ENCODE results near the gene LURAP1L. TPM values are rescaled to one million over a fixed set of nuclear protein-coding genes. Genes with fewer than 3 reads are reported as not detected.

Gene LURAP1L
- total and polyA plus RNA-seq, 3 donors from 2014 or later, result 0.31 to 3.0 (median 0.74) TPM

- H3K4me3 ChIP-seq, result no peak overlapping the region
- H3K27me3 ChIP-seq, result no peaks in the 10 kb centered on the region
- no peak for DNase-seq
- no peak overlapping the region for H3K27ac ChIP-seq
- no peaks in the 10 kb centered on the region for H3K4me1 ChIP-seq
- TF ChIP-seq CTCF (IDR thresholded peaks at IDR 0.05) (no peak), POLR2A (IDR thresholded peaks at IDR 0.05) (no peak)
- no peaks in the 10 kb centered on the region for H3K9me3 ChIP-seq
- H3K36me3 ChIP-seq (ENCODE audit: low read depth, missing control alignments), result no peaks in the 10 kb centered on the region
- intact Hi-C loops (cut with DNase I; ENCODE audit: low total_unique reads), result no loop called here
- WGBS, 2 donors, result 93% methylated on average over 1 of the region's 1 CpG
These were observed 27.3 kb downstream of the LURAP1L start for GRCh38 chr9:12802093-12802492.

GRCh38 chr9:12808569-12808968, 33.7 kb downstream of the LURAP1L start:
- Histone ChIP-seq H3K9me3 (no peaks in the 10 kb centered on the region), H3K27ac (no peak overlapping the region), H3K36me3 (ENCODE audit: low read depth, missing control alignments) (no peaks in the 10 kb centered on the region), H3K27me3 (no peaks in the 10 kb centered on the region), H3K4me3 (no peak overlapping the region), H3K4me1 (no peaks in the 10 kb centered on the region)
- 93% methylated on average over 1 of the region's 1 CpG for WGBS, 2 donors
- intact Hi-C loops (cut with DNase I; ENCODE audit: low total_unique reads), result no loop called here
- no peak for DNase-seq
- TF ChIP-seq CTCF (IDR thresholded peaks at IDR 0.05) (no peak), POLR2A (IDR thresholded peaks at IDR 0.05) (no peak)

GRCh38 chr9:12809720-12810119, 34.9 kb downstream of the LURAP1L start:
- Histone ChIP-seq H3K4me1 (no peaks in the 10 kb centered on the region), H3K27ac (no peak overlapping the region), H3K9me3 (no peaks in the 10 kb centered on the region), H3K36me3 (ENCODE audit: low read depth, missing control alignments) (no peaks in the 10 kb centered on the region), H3K27me3 (no peaks in the 10 kb centered on the region), H3K4me3 (no peak overlapping the region)
- intact Hi-C loops (cut with DNase I; ENCODE audit: low total_unique reads), result no loop called here
- 60 to 66% methylated on average over 2 of the region's 2 CpGs for WGBS, 2 donors
- DNase-seq, result no peak
- TF ChIP-seq CTCF (IDR thresholded peaks at IDR 0.05) (no peak), POLR2A (IDR thresholded peaks at IDR 0.05) (no peak)

GRCh38 chr9:12811935-12812334, 37.1 kb downstream of the LURAP1L start:
- DNase-seq, result no peak
- H3K27me3 ChIP-seq, result no peaks in the 10 kb centered on the region
- no peaks in the 10 kb centered on the region for H3K9me3 ChIP-seq
- no peaks in the 10 kb centered on the region for H3K4me1 ChIP-seq
- TF ChIP-seq POLR2A (IDR thresholded peaks at IDR 0.05) (no peak), CTCF (IDR thresholded peaks at IDR 0.05) (no peak)
- H3K4me3 ChIP-seq, result no peak overlapping the region
- intact Hi-C loops (cut with DNase I; ENCODE audit: low total_unique reads), result no loop called here
- H3K27ac ChIP-seq, result no peak overlapping the region
- WGBS, 2 donors, result 90 to 96% methylated on average over 3 of the region's 3 CpGs
- H3K36me3 ChIP-seq (ENCODE audit: low read depth, missing control alignments), result no peaks in the 10 kb centered on the region

- no peaks in the 10 kb centered on the region for H3K9me3 ChIP-seq
- 0 to 60% methylated on average over 1 of the region's 1 CpG for WGBS, 2 donors
- TF ChIP-seq POLR2A (IDR thresholded peaks at IDR 0.05), result no peak
- TF ChIP-seq CTCF (IDR thresholded peaks at IDR 0.05), result no peak
- intact Hi-C loops (cut with DNase I; ENCODE audit: low total_unique reads), result no loop called here
- no peaks in the 10 kb centered on the region for H3K4me1 ChIP-seq
- H3K4me3 ChIP-seq, result no peak overlapping the region
- H3K27ac ChIP-seq, result no peak overlapping the region
- H3K27me3 ChIP-seq, result no peaks in the 10 kb centered on the region
- DNase-seq, result no peak
- no peaks in the 10 kb centered on the region for H3K36me3 ChIP-seq (ENCODE audit: low read depth, missing control alignments)
These were observed 37.9 kb downstream of the LURAP1L start for GRCh38 chr9:12812710-12813109.
